ENCODE data around the gene MUC13.

Gene MUC13

GRCh38 chr3:124951511-124952281, 17.1 kb upstream of the MUC13 start:
- peaks cover 10 to 16% of the 10 kb centered on the region in 2 donors for H3K4me1 ChIP-seq (ENCODE audit: control insufficient read depth in 1 of 2, insufficient read depth in 2 of 2, low read length in 2 of 2)
- H3K36me3 ChIP-seq (ENCODE audit: control insufficient read depth in 1 of 2, insufficient read depth in 2 of 2, low read length in 2 of 2), result no peaks in the 10 kb centered on the region

GRCh38 chr3:124950026-124950425, 15.5 kb upstream of the MUC13 start:
- Histone ChIP-seq H3K36me3 (ENCODE audit: control insufficient read depth in 1 of 2, insufficient read depth in 2 of 2, low read length in 2 of 2) (no peaks in the 10 kb centered on the region), H3K4me3 (ENCODE audit: low read depth in 1 of 2, low read length in 2 of 2) (no peak overlapping the region), H3K27me3 (ENCODE audit: control insufficient read depth in 1 of 2, insufficient read depth in 2 of 2, low read length in 2 of 2) (no peaks in the 10 kb centered on the region), H3K4me1 (ENCODE audit: control insufficient read depth in 1 of 2, insufficient read depth in 2 of 2, low read length in 2 of 2) (peaks cover 10 to 16% of the 10 kb centered on the region in 2 donors), H3K27ac (ENCODE audit: low read depth, low read length) (no peak overlapping the region), H3K9me3 (ENCODE audit: control insufficient read depth in 1 of 2, low read length in 2 of 2) (no peaks in the 10 kb centered on the region), H3K9ac (ENCODE audit: low read depth in 1 of 2, low read length in 2 of 2) (no peak overlapping the region)

More at GRCh38 chr3:124951511-124952281, 17.1 kb upstream of the MUC13 start:
- no peaks in the 10 kb centered on the region for H3K27me3 ChIP-seq (ENCODE audit: control insufficient read depth in 1 of 2, insufficient read depth in 2 of 2, low read length in 2 of 2)
- peak overlapping the region; percentile 53 for H3K27ac ChIP-seq (ENCODE audit: low read depth, low read length)
- no peak overlapping the region for H3K4me3 ChIP-seq (ENCODE audit: low read depth in 1 of 2, low read length in 2 of 2)
- peak overlapping the region in 1 of 2 donors; percentile 8 for H3K9ac ChIP-seq (ENCODE audit: low read depth in 1 of 2, low read length in 2 of 2)
- H3K9me3 ChIP-seq (ENCODE audit: control insufficient read depth in 1 of 2, low read length in 2 of 2), result no peaks in the 10 kb centered on the region

GRCh38 chr3:124942613-124943012, 8.1 kb upstream of the MUC13 start:
- no peaks in the 10 kb centered on the region for H3K9me3 ChIP-seq (ENCODE audit: control insufficient read depth in 1 of 2, low read length in 2 of 2)
- H3K4me3 ChIP-seq (ENCODE audit: low read depth in 1 of 2, low read length in 2 of 2), result no peak overlapping the region
- no peaks in the 10 kb centered on the region for H3K4me1 ChIP-seq (ENCODE audit: control insufficient read depth in 1 of 2, insufficient read depth in 2 of 2, low read length in 2 of 2)
- H3K36me3 ChIP-seq (ENCODE audit: control insufficient read depth in 1 of 2, insufficient read depth in 2 of 2, low read length in 2 of 2), result no peaks in the 10 kb centered on the region
- H3K9ac ChIP-seq (ENCODE audit: low read depth in 1 of 2, low read length in 2 of 2), result no peak overlapping the region
- H3K27me3 ChIP-seq (ENCODE audit: control insufficient read depth in 1 of 2, insufficient read depth in 2 of 2, low read length in 2 of 2), result no peaks in the 10 kb centered on the region
- H3K27ac ChIP-seq (ENCODE audit: low read depth, low read length), result no peak overlapping the region

- H3K9ac ChIP-seq (ENCODE audit: low read depth in 1 of 2, low read length in 2 of 2), result no peak overlapping the region
- no peaks in the 10 kb centered on the region for H3K9me3 ChIP-seq (ENCODE audit: control insufficient read depth in 1 of 2, low read length in 2 of 2)
- no peaks in the 10 kb centered on the region for H3K4me1 ChIP-seq (ENCODE audit: control insufficient read depth in 1 of 2, insufficient read depth in 2 of 2, low read length in 2 of 2)
- H3K27ac ChIP-seq (ENCODE audit: low read depth, low read length), result no peak overlapping the region
- no peak overlapping the region for H3K4me3 ChIP-seq (ENCODE audit: low read depth in 1 of 2, low read length in 2 of 2)
- no peaks in the 10 kb centered on the region for H3K36me3 ChIP-seq (ENCODE audit: control insufficient read depth in 1 of 2, insufficient read depth in 2 of 2, low read length in 2 of 2)
- no peaks in the 10 kb centered on the region for H3K27me3 ChIP-seq (ENCODE audit: control insufficient read depth in 1 of 2, insufficient read depth in 2 of 2, low read length in 2 of 2)
Measured at GRCh38 chr3:124941771-124942170, 7.2 kb upstream of the MUC13 start.

- Histone ChIP-seq H3K4me3 (ENCODE audit: low read depth in 1 of 2, low read length in 2 of 2) (no peak overlapping the region), H3K27me3 (ENCODE audit: control insufficient read depth in 1 of 2, insufficient read depth in 2 of 2, low read length in 2 of 2) (no peaks in the 10 kb centered on the region)
Measured at GRCh38 chr3:124939661-124940060, 5.1 kb upstream of the MUC13 start.

GRCh38 chr3:124938896-124939295, 4.3 kb upstream of the MUC13 start:
- Histone ChIP-seq H3K9ac (ENCODE audit: low read depth in 1 of 2, low read length in 2 of 2) (no peak overlapping the region), H3K27me3 (ENCODE audit: control insufficient read depth in 1 of 2, insufficient read depth in 2 of 2, low read length in 2 of 2) (no peaks in the 10 kb centered on the region), H3K27ac (ENCODE audit: low read depth, low read length) (no peak overlapping the region), H3K36me3 (ENCODE audit: control insufficient read depth in 1 of 2, insufficient read depth in 2 of 2, low read length in 2 of 2) (no peaks in the 10 kb centered on the region), H3K9me3 (ENCODE audit: control insufficient read depth in 1 of 2, low read length in 2 of 2) (no peaks in the 10 kb centered on the region), H3K4me1 (ENCODE audit: control insufficient read depth in 1 of 2, insufficient read depth in 2 of 2, low read length in 2 of 2) (peaks cover 0 to 16% of the 10 kb centered on the region in 2 donors), H3K4me3 (ENCODE audit: low read depth in 1 of 2, low read length in 2 of 2) (no peak overlapping the region)

More at GRCh38 chr3:124939661-124940060, 5.1 kb upstream of the MUC13 start:
- H3K4me1 ChIP-seq (ENCODE audit: control insufficient read depth in 1 of 2, insufficient read depth in 2 of 2, low read length in 2 of 2), result peaks cover 0 to 16% of the 10 kb centered on the region in 2 donors
- H3K27ac ChIP-seq (ENCODE audit: low read depth, low read length), result no peak overlapping the region
- H3K9me3 ChIP-seq (ENCODE audit: control insufficient read depth in 1 of 2, low read length in 2 of 2), result no peaks in the 10 kb centered on the region
- H3K9ac ChIP-seq (ENCODE audit: low read depth in 1 of 2, low read length in 2 of 2), result no peak overlapping the region
- H3K36me3 ChIP-seq (ENCODE audit: control insufficient read depth in 1 of 2, insufficient read depth in 2 of 2, low read length in 2 of 2), result no peaks in the 10 kb centered on the region

GRCh38 chr3:124937049-124937448, 2.5 kb upstream of the MUC13 start:
- H3K4me1 ChIP-seq (ENCODE audit: control insufficient read depth in 1 of 2, insufficient read depth in 2 of 2, low read length in 2 of 2), result peaks cover 0 to 16% of the 10 kb centered on the region in 2 donors
- no peaks in the 10 kb centered on the region for H3K36me3 ChIP-seq (ENCODE audit: control insufficient read depth in 1 of 2, insufficient read depth in 2 of 2, low read length in 2 of 2)
- H3K9ac ChIP-seq (ENCODE audit: low read depth in 1 of 2, low read length in 2 of 2), result no peak overlapping the region
- H3K4me3 ChIP-seq (ENCODE audit: low read depth in 1 of 2, low read length in 2 of 2), result no peak overlapping the region
- no peak overlapping the region for H3K27ac ChIP-seq (ENCODE audit: low read depth, low read length)
- H3K27me3 ChIP-seq (ENCODE audit: control insufficient read depth in 1 of 2, insufficient read depth in 2 of 2, low read length in 2 of 2), result no peaks in the 10 kb centered on the region
- no peaks in the 10 kb centered on the region for H3K9me3 ChIP-seq (ENCODE audit: control insufficient read depth in 1 of 2, low read length in 2 of 2)

- Histone ChIP-seq H3K9me3 (ENCODE audit: control insufficient read depth in 1 of 2, low read length in 2 of 2) (no peaks in the 10 kb centered on the region), H3K4me3 (ENCODE audit: low read depth in 1 of 2, low read length in 2 of 2) (no peak overlapping the region), H3K9ac (ENCODE audit: low read depth in 1 of 2, low read length in 2 of 2) (no peak overlapping the region), H3K4me1 (ENCODE audit: control insufficient read depth in 1 of 2, insufficient read depth in 2 of 2, low read length in 2 of 2) (peaks cover 0 to 16% of the 10 kb centered on the region in 2 donors), H3K27me3 (ENCODE audit: control insufficient read depth in 1 of 2, insufficient read depth in 2 of 2, low read length in 2 of 2) (no peaks in the 10 kb centered on the region), H3K27ac (ENCODE audit: low read depth, low read length) (no peak overlapping the region), H3K36me3 (ENCODE audit: control insufficient read depth in 1 of 2, insufficient read depth in 2 of 2, low read length in 2 of 2) (no peaks in the 10 kb centered on the region)
Measured at GRCh38 chr3:124935794-124936542, 1.4 kb upstream of the MUC13 start.

- H3K9me3 ChIP-seq (ENCODE audit: control insufficient read depth in 1 of 2, low read length in 2 of 2), result no peaks in the 10 kb centered on the region
- H3K27ac ChIP-seq (ENCODE audit: low read depth, low read length), result no peak overlapping the region
- H3K36me3 ChIP-seq (ENCODE audit: control insufficient read depth in 1 of 2, insufficient read depth in 2 of 2, low read length in 2 of 2), result no peaks in the 10 kb centered on the region
- no peaks in the 10 kb centered on the region for H3K27me3 ChIP-seq (ENCODE audit: control insufficient read depth in 1 of 2, insufficient read depth in 2 of 2, low read length in 2 of 2)
- H3K4me1 ChIP-seq (ENCODE audit: control insufficient read depth in 1 of 2, insufficient read depth in 2 of 2, low read length in 2 of 2), result peaks cover 0 to 16% of the 10 kb centered on the region in 2 donors
- H3K9ac ChIP-seq (ENCODE audit: low read depth in 1 of 2, low read length in 2 of 2), result no peak overlapping the region
- H3K4me3 ChIP-seq (ENCODE audit: low read depth in 1 of 2, low read length in 2 of 2), result no peak overlapping the region
Measured at GRCh38 chr3:124935264-124935663, 713 bp upstream of the MUC13 start.

Data from duodenal mucosa (tissue), 2 donors.